Breast epithelium (tissue), 3 donors: ENCODE data around the gene LAIR2.

Source experiments
- CTCF ChIP-seq, 3 donors: fragments of 450-650 bp; IDR thresholded peaks; one replicate each; pipeline ENCODE4 v1.5.1; 2016 to 2017; ENCODE audit warnings: antibody characterized with exemption in 3 of 3, mild to moderate bottlenecking in 3 of 3, moderate library complexity in 3 of 3
- POLR2AphosphoS5 ChIP-seq, 3 donors: sonication (generic); formaldehyde crosslinking; IDR thresholded peaks; one replicate each; pipeline ENCODE4 v1.6.1; 2017; ENCODE audit warnings: antibody characterized with exemption in 3 of 3

GRCh38 chr19:54461210-54461609 is 41.4 kb upstream of the LAIR2 start:
- TF ChIP-seq CTCF (IDR thresholded peaks at IDR 0.05) = no peak
- TF ChIP-seq POLR2AphosphoS5 (IDR thresholded peaks at IDR 0.05) = no peak
